ENCODE results near the gene PREB. TPM values are rescaled to one million over a fixed set of nuclear protein-coding genes. Genes with fewer than 3 reads are reported as not detected.

The PREB gene
- total RNA-seq, 1 donor from 2014 or later: 48.9 TPM

- Mint-ChIP-seq H3K4me3 (ENCODE audit: unreplicated experiment) (no peak overlapping the region), H3K27ac (ENCODE audit: unreplicated experiment) (peak overlapping the region; percentile 18), H3K4me1 (ENCODE audit: low read depth, unreplicated experiment) (no peaks in the 10 kb centered on the region), H3K27me3 (ENCODE audit: low read depth, unreplicated experiment) (peaks cover 22% of the 10 kb centered on the region), H3K9me3 (ENCODE audit: unreplicated experiment) (peaks cover 1% of the 10 kb centered on the region), H3K36me3 (ENCODE audit: low read depth, unreplicated experiment) (no peaks in the 10 kb centered on the region)
- DNase-seq (ENCODE audit: low read depth) (no peak), FAIRE-seq (no peak)
- peaks cover 19% of the 10 kb centered on the region for H3K4me1 ChIP-seq (ENCODE audit: insufficient read depth, low read length)
- H3K27ac ChIP-seq (ENCODE audit: low read depth, low read length): no peak overlapping the region
- H3K79me2 ChIP-seq (ENCODE audit: insufficient read depth, low read length): no peaks in the 10 kb centered on the region
- H3K27me3 ChIP-seq (ENCODE audit: insufficient read depth, low read length): no peaks in the 10 kb centered on the region
- peaks cover 3% of the 10 kb centered on the region for H4K20me1 ChIP-seq (ENCODE audit: insufficient read depth, low read length)
- H3K4me2 ChIP-seq (ENCODE audit: low read length): no peak overlapping the region
- no peak overlapping the region for H3K4me3 ChIP-seq (ENCODE audit: insufficient read depth, low read depth, low read length)
- H3K9me3 ChIP-seq (ENCODE audit: insufficient read depth, low read depth, low read length): no peaks in the 10 kb centered on the region
- H3K36me3 ChIP-seq (ENCODE audit: insufficient read depth, low read length): no peaks in the 10 kb centered on the region
- no peak for TF ChIP-seq EZH2 (IDR thresholded peaks at IDR 0.05; ENCODE audit: insufficient read depth, low read length)
- no peak overlapping the region for H3K9ac ChIP-seq (ENCODE audit: low read length)
- H2AFZ ChIP-seq (ENCODE audit: low read depth, low read length): no peak overlapping the region
Measured at GRCh38 chr2:27088634-27089033, 45.8 kb downstream of the PREB start.

DNA sequence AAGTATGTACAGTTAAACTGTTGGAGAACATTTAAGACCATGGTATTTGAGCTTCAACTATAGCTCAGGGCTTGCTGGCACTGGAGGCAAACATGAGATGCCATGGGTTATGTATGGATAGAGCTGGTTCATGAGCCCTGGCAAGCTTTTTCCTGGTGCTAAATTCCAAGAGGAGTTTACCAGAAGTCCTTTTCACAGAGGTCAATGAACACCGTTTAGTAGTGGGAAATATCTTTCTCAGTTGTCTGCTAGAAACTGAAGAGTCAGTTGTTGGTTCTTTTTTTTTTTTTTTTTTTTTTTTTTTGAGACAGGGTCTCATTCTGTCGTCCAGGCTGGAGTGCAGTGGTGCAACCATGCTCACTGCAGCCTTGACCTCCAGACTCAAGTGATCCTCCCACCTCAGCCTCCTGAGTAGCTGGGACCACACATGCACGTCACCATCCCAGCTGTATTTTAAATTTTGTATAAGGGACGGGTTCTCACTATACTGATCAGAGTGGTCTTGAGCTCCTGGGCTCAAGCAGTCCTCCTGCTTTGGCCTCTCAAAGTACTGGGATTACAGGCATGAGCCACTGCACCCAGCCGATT lies 46.5 kb downstream of the PREB start:
- Mint-ChIP-seq H3K9me3 (ENCODE audit: unreplicated experiment) (no peaks in the 10 kb centered on the region), H3K36me3 (ENCODE audit: low read depth, unreplicated experiment) (no peaks in the 10 kb centered on the region), H3K4me1 (ENCODE audit: low read depth, unreplicated experiment) (peaks cover 2% of the 10 kb centered on the region), H3K27me3 (ENCODE audit: low read depth, unreplicated experiment) (peaks cover 21% of the 10 kb centered on the region), H3K27ac (ENCODE audit: unreplicated experiment) (no peak overlapping the region), H3K4me3 (ENCODE audit: unreplicated experiment) (no peak overlapping the region)
- no peak for TF ChIP-seq EZH2 (IDR thresholded peaks at IDR 0.05; ENCODE audit: insufficient read depth, low read length)
- TF ChIP-seq CTCF (IDR thresholded peaks at IDR 0.05; ENCODE audit: insufficient read depth, low read depth, low read length): no peak
- Histone ChIP-seq H3K4me1 (ENCODE audit: insufficient read depth, low read length) (peaks cover 19% of the 10 kb centered on the region), H4K20me1 (ENCODE audit: insufficient read depth, low read length) (peaks cover 3% of the 10 kb centered on the region), H3K4me2 (ENCODE audit: low read length) (no peak overlapping the region), H3K9me3 (ENCODE audit: insufficient read depth, low read depth, low read length) (no peaks in the 10 kb centered on the region), H3K4me3 (ENCODE audit: insufficient read depth, low read depth, low read length) (no peak overlapping the region), H3K27ac (ENCODE audit: low read depth, low read length) (no peak overlapping the region), H3K9ac (ENCODE audit: low read length) (no peak overlapping the region), H3K36me3 (ENCODE audit: insufficient read depth, low read length) (peaks cover 2% of the 10 kb centered on the region), H3K27me3 (ENCODE audit: insufficient read depth, low read length) (no peaks in the 10 kb centered on the region), H2AFZ (ENCODE audit: low read depth, low read length) (no peak overlapping the region), H3K79me2 (ENCODE audit: insufficient read depth, low read length) (no peaks in the 10 kb centered on the region)
- FAIRE-seq: no peak
- DNase-seq (ENCODE audit: low read depth): no peak

DNA sequence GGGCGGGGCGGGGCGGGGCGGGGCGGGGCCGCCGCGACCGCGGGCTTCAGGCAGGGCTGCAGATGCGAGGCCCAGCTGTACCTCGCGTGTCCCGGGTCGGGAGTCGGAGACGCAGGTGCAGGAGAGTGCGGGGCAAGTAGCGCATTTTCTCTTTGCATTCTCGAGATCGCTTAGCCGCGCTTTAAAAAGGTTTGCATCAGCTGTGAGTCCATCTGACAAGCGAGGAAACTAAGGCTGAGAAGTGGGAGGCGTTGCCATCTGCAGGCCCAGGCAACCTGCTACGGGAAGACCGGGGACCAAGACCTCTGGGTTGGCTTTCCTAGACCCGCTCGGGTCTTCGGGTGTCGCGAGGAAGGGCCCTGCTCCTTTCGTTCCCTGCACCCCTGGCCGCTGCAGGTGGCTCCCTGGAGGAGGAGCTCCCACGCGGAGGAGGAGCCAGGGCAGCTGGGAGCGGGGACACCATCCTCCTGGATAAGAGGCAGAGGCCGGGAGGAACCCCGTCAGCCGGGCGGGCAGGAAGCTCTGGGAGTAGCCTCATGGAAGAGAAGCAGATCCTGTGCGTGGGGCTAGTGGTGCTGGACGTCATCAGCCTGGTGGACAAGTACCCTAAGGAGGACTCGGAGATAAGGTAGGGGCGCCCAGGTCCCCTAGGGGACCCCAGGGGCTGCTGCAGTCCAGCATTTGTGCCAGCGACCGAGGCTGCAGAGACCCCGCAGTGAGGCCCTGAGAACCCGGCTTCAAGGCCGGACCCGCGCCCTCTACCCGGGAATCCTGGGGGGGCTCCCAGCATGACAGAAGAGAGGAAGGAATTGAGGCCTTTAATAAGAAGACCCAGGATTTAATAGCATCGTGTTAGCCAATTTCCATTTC lies 47.5 kb downstream of the PREB start, which contains the start of gene KHK:
Gene KHK (plus strand): TSS at position 49 of the 870 bp plus-strand sequence. CDS start 488 bp downstream, at position 537.
- Mint-ChIP-seq H3K27me3 (ENCODE audit: low read depth, unreplicated experiment) (peaks cover 18% of the 10 kb centered on the region), H3K4me1 (ENCODE audit: low read depth, unreplicated experiment) (peaks cover 2% of the 10 kb centered on the region), H3K9me3 (ENCODE audit: unreplicated experiment) (no peaks in the 10 kb centered on the region), H3K4me3 (ENCODE audit: unreplicated experiment) (peak within 1 kb of the TSS; percentile 81), H3K36me3 (ENCODE audit: low read depth, unreplicated experiment) (no peaks in the 10 kb centered on the region), H3K27ac (ENCODE audit: unreplicated experiment) (peak within 1 kb of the TSS; percentile 12)
- Histone ChIP-seq H3K79me2 (ENCODE audit: insufficient read depth, low read length) (no peaks in the 10 kb centered on the region), H3K9ac (ENCODE audit: low read length) (peak within 1 kb of the TSS; percentile 80), H3K4me3 (ENCODE audit: insufficient read depth, low read depth, low read length) (peak within 1 kb of the TSS; percentile 64), H3K27ac (ENCODE audit: low read depth, low read length) (peak within 1 kb of the TSS; percentile 51), H3K4me2 (ENCODE audit: low read length) (peak within 1 kb of the TSS; percentile 95), H3K4me1 (ENCODE audit: insufficient read depth, low read length) (peaks cover 19% of the 10 kb centered on the region), H3K27me3 (ENCODE audit: insufficient read depth, low read length) (no peaks in the 10 kb centered on the region), H4K20me1 (ENCODE audit: insufficient read depth, low read length) (peaks cover 5% of the 10 kb centered on the region), H3K36me3 (ENCODE audit: insufficient read depth, low read length) (peaks cover 2% of the 10 kb centered on the region), H3K9me3 (ENCODE audit: insufficient read depth, low read depth, low read length) (no peaks in the 10 kb centered on the region), H2AFZ (ENCODE audit: low read depth, low read length) (peak within 1 kb of the TSS; percentile 90)
- DNase-seq (ENCODE audit: low read depth) (no peak), FAIRE-seq (no peak)
- no peak for TF ChIP-seq CTCF (IDR thresholded peaks at IDR 0.05; ENCODE audit: insufficient read depth, low read depth, low read length)
- TF ChIP-seq EZH2 (IDR thresholded peaks at IDR 0.05; ENCODE audit: insufficient read depth, low read length): no peak
